HEK293 (cell line): ENCODE data around the gene BRWD1.

Experiments
- REPIN1 ChIP-seq: fragments of 450-650 bp; formaldehyde crosslinking; IDR thresholded peaks from 2 replicates; pipeline ENCODE4 v1.5.1; 2017; ENCODE audit warnings: missing biosample characterization, missing genetic modification characterization, low read depth
- ZNF174 ChIP-seq: fragments of 450-650 bp; formaldehyde crosslinking; IDR thresholded peaks from 2 replicates; pipeline ENCODE4 v1.5.0; 2017; ENCODE audit warnings: missing biosample characterization, mild to moderate bottlenecking, missing genetic modification characterization
- ZNF24 ChIP-seq: fragments of 450-650 bp; formaldehyde crosslinking; IDR thresholded peaks from 2 replicates; pipeline ENCODE4 v1.5.1; 2016; ENCODE audit warnings: missing biosample characterization, missing genetic modification characterization
- ZNF274 ChIP-seq, 2 experiments: fragments of 200-500 bp in 1 of 2; fragments of 450-650 bp in 1 of 2; sonication (Bioruptor generic) in 1 of 2; formaldehyde crosslinking in 1 of 2; IDR thresholded peaks; 2 replicates each; pipeline versions ENCODE4 v1.5.1 to v1.6.1; 2014 to 2016; ENCODE audit warnings: borderline replicate concordance in 1 of 2, inconsistent platforms in 1 of 2, low read length in 1 of 2, missing biosample characterization in 1 of 2, missing genetic modification characterization in 1 of 2
- ZNF350 ChIP-seq: fragments of 450-650 bp; formaldehyde crosslinking; IDR thresholded peaks from 2 replicates; pipeline ENCODE4 v1.5.0; 2017; ENCODE audit warnings: missing biosample characterization, mild to moderate bottlenecking, missing genetic modification characterization
- ZNF670 ChIP-seq: fragments of 450-650 bp; formaldehyde crosslinking; IDR thresholded peaks from 2 replicates; pipeline ENCODE4 v1.5.1; 2016; ENCODE audit warnings: missing biosample characterization, missing genetic modification characterization, low read depth
- ZNF747 ChIP-seq: fragments of 450-650 bp; formaldehyde crosslinking; IDR thresholded peaks from 2 replicates; pipeline ENCODE4 v1.5.1; 2016; ENCODE audit warnings: missing biosample characterization, missing genetic modification characterization
- ZNF768 ChIP-seq: fragments of 450-650 bp; formaldehyde crosslinking; IDR thresholded peaks from 2 replicates; pipeline ENCODE4 v1.5.1; 2018; ENCODE audit warnings: missing biosample characterization, mild to moderate bottlenecking, missing genetic modification characterization
- TF ChIP-seq, protein P1 (sequence below): fragments of 450-650 bp; formaldehyde crosslinking; IDR thresholded peaks from 2 replicates; pipeline ENCODE4 v1.5.1; 2016; ENCODE audit warnings: missing biosample characterization, missing genetic modification characterization
- TF ChIP-seq, protein P2 (sequence below): fragments of 450-650 bp; formaldehyde crosslinking; IDR thresholded peaks from 2 replicates; pipeline ENCODE4 v1.5.1; 2016; ENCODE audit warnings: missing biosample characterization, missing genetic modification characterization
- TF ChIP-seq, protein P3 (sequence below): fragments of 450-650 bp; formaldehyde crosslinking; IDR thresholded peaks from 2 replicates; pipeline ENCODE4 v1.5.1; 2016; ENCODE audit warnings: missing biosample characterization, missing genetic modification characterization, low read depth
- TF ChIP-seq, protein P4 (sequence below): fragments of 450-650 bp; formaldehyde crosslinking; conservative IDR thresholded peaks from 2 replicates; pipeline ENCODE4 v1.5.1; 2016; ENCODE audit warnings: low read depth, missing biosample characterization, missing genetic modification characterization
- TF ChIP-seq, protein P5 (sequence below): fragments of 450-650 bp; formaldehyde crosslinking; IDR thresholded peaks from 2 replicates; pipeline ENCODE4 v1.5.1; 2016; ENCODE audit warnings: missing biosample characterization, missing genetic modification characterization

DNA sequence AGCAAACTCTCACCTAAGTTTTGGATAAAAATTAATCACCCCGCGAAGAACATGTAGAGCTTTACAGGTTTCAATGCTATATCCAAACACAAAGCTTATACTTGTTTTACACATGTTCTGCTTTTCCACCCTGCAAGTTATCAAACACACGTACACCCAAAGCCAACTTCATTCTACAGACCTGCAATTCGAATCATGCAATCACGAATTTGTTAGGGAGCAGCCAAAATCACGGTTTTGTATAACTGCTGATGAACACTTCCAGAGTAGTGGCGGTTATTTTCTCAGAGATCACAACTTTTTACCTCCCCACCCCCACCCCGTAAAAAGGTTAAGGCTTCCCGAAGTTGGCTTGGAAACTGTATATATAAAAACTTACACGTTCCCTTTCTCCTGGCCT is 34.1 kb upstream of the BRWD1 start:
- no peak for TF ChIP-seq REPIN1
- no peak for TF ChIP-seq ZNF274 (IDR thresholded peaks at IDR 0.05; ENCODE audit: low read length)
- no peak for TF ChIP-seq ZNF274 (tag by site-specific recombination; IDR thresholded peaks at IDR 0.05; ENCODE audit: borderline replicate concordance)
- TF ChIP-seq, protein P1, sequence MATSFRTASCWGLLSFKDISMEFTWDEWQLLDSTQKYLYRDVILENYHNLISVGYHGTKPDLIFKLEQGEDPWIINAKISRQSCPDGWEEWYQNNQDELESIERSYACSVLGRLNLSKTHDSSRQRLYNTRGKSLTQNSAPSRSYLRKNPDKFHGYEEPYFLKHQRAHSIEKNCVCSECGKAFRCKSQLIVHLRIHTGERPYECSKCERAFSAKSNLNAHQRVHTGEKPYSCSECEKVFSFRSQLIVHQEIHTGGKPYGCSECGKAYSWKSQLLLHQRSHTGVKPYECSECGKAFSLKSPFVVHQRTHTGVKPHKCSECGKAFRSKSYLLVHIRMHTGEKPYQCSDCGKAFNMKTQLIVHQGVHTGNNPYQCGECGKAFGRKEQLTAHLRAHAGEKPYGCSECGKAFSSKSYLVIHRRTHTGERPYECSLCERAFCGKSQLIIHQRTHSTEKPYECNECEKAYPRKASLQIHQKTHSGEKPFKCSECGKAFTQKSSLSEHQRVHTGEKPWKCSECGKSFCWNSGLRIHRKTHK (tag by site-specific recombination), result no peak
- TF ChIP-seq, protein P2, sequence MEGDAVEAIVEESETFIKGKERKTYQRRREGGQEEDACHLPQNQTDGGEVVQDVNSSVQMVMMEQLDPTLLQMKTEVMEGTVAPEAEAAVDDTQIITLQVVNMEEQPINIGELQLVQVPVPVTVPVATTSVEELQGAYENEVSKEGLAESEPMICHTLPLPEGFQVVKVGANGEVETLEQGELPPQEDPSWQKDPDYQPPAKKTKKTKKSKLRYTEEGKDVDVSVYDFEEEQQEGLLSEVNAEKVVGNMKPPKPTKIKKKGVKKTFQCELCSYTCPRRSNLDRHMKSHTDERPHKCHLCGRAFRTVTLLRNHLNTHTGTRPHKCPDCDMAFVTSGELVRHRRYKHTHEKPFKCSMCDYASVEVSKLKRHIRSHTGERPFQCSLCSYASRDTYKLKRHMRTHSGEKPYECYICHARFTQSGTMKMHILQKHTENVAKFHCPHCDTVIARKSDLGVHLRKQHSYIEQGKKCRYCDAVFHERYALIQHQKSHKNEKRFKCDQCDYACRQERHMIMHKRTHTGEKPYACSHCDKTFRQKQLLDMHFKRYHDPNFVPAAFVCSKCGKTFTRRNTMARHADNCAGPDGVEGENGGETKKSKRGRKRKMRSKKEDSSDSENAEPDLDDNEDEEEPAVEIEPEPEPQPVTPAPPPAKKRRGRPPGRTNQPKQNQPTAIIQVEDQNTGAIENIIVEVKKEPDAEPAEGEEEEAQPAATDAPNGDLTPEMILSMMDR (tag by site-specific recombination), result no peak
- TF ChIP-seq, protein P3, sequence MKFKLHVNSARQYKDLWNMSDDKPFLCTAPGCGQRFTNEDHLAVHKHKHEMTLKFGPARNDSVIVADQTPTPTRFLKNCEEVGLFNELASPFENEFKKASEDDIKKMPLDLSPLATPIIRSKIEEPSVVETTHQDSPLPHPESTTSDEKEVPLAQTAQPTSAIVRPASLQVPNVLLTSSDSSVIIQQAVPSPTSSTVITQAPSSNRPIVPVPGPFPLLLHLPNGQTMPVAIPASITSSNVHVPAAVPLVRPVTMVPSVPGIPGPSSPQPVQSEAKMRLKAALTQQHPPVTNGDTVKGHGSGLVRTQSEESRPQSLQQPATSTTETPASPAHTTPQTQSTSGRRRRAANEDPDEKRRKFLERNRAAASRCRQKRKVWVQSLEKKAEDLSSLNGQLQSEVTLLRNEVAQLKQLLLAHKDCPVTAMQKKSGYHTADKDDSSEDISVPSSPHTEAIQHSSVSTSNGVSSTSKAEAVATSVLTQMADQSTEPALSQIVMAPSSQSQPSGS (tag by site-specific recombination), result no peak
- TF ChIP-seq ZNF350, result no peak
- TF ChIP-seq ZNF24 (tag by site-specific recombination), result no peak
- no peak for TF ChIP-seq ZNF670 (tag by site-specific recombination)
- TF ChIP-seq, protein P4, sequence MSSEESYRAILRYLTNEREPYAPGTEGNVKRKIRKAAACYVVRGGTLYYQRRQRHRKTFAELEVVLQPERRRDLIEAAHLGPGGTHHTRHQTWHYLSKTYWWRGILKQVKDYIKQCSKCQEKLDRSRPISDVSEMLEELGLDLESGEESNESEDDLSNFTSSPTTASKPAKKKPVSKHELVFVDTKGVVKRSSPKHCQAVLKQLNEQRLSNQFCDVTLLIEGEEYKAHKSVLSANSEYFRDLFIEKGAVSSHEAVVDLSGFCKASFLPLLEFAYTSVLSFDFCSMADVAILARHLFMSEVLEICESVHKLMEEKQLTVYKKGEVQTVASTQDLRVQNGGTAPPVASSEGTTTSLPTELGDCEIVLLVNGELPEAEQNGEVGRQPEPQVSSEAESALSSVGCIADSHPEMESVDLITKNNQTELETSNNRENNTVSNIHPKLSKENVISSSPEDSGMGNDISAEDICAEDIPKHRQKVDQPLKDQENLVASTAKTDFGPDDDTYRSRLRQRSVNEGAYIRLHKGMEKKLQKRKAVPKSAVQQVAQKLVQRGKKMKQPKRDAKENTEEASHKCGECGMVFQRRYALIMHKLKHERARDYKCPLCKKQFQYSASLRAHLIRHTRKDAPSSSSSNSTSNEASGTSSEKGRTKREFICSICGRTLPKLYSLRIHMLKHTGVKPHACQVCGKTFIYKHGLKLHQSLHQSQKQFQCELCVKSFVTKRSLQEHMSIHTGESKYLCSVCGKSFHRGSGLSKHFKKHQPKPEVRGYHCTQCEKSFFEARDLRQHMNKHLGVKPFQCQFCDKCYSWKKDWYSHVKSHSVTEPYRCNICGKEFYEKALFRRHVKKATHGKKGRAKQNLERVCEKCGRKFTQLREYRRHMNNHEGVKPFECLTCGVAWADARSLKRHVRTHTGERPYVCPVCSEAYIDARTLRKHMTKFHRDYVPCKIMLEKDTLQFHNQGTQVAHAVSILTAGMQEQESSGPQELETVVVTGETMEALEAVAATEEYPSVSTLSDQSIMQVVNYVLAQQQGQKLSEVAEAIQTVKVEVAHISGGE (tag by site-specific recombination), result no peak
- TF ChIP-seq ZNF768, result no peak
- TF ChIP-seq ZNF174 (tag by site-specific recombination), result no peak
- TF ChIP-seq, protein P5, sequence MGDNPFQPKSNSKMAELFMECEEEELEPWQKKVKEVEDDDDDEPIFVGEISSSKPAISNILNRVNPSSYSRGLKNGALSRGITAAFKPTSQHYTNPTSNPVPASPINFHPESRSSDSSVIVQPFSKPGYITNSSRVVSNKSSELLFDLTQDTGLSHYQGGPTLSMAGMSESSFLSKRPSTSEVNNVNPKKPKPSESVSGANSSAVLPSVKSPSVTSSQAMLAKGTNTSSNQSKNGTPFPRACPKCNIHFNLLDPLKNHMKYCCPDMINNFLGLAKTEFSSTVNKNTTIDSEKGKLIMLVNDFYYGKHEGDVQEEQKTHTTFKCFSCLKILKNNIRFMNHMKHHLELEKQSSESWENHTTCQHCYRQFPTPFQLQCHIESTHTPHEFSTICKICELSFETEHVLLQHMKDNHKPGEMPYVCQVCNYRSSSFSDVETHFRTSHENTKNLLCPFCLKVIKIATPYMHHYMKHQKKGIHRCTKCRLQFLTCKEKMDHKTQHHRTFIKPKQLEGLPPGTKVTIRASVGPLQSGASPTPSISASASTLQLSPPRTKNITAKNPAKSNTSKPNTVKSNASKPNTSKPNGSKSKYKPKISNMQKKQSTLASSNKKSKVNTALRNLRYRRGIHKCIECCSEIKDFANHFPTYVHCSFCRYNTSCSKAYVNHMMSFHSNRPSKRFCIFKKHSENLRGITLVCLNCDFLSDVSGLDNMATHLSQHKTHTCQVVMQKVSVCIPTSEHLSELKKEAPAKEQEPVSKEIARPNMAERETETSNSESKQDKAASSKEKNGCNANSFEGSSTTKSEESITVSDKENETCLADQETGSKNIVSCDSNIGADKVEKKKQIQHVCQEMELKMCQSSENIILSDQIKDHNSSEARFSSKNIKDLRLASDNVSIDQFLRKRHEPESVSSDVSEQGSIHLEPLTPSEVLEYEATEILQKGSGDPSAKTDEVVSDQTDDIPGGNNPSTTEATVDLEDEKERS, result no peak
- no peak for TF ChIP-seq ZNF747 (tag by site-specific recombination)
